Stimulated activated CD8-positive, alpha-beta memory T cell treated with anti-CD3 and anti-CD28 coated beads, Interleukin-7, amount 100 ng/mL, for 1 hour (primary cell): Measurements from ENCODE around the gene MRPL55.

Experiments
- DNase-seq, 2 donors: peaks; one replicate each; pipeline ENCODE4 v3.0.0-alpha.2; 2020; ENCODE audit warnings: low read depth in 2 of 2

MRPL55 gene

DNA sequence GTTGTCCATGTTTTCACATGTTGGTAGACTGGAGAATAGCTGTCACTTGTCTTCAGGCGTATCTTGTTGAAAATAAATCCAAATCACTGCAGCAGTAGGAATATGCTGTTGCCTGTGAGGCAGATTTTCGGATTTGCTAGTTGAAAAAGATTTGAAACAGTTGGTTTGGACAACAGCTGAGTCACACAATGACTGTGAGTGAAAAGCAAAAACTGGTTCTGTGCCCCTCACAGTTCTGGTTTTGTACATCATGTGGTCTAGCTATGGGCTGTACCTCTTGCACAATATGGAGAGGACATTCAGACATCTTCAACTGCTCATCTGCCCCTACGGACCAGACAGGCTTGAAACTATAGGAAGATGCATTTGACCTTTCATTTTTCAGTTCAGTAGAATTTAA lies 24.8 kb downstream of the MRPL55 start:
- no peak for DNase-seq

DNA sequence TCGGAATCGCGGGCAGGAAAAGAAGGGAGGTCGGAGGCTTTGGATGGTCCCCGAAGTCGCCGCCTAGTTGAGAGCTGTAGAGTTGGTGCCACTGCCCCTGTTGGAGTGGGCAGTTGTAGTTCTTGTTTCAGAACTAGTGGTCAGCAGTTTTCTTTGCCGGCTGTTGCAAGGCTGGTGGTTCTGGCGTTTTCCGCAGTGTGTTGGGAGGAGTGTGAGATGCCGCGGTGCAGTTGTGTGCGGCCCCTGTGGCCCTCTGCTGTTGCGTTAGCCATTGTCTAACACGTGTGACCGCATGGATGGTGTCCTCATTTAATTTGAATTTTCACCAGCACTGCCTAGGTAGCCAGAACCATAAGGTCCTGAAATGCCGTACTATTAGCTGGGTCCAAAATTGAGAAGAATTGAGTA lies 25.2 kb downstream of the MRPL55 start:
- DNase-seq = no peak

DNA sequence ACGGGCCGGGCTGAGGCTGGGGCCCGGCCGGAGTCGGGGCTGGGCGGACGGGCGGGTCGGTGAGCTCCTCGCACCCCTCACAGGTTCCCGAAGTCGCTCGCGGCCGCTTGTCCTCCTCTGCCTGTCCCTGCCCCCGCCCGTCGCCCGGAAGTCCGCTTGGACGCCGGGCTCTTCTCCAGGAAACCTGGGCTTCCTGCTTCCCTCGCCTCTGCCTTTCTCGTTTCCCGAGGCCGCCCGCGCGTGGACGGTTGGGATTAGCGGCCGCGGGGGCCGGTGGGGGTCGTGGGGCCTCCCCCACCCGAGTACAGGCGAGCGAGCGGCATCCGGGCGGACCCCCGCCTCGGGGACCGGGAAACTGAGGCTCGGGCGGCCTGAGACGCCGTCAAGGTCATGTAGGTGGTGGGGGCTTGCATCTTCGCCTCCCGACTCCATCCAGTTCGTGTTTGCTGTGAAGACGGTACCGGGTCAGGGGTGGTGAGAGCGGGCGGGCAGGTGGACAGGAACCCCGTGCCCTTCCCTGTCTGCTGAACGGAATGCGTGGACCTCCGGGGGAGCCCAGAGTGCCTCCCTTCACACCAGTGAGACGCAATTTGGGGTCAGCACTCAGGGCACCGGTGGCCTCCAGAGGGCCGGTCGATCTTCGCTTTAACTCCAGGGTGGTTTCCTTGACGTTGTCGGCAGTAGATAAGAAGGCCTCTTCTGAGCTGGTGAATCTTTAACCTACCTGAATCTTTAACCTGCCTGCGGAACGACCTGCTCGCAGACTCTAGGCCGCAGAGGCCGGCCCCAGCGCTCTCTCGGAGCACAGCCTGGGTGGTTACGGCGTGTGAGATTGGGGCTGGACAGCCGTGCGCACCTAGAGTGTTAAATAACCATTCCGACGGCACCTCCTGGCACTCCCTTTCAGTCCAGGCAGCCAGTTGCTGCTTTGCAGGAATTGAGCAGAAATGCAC lies 25.9 kb downstream of the MRPL55 start:
- DNase-seq = no peak

DNA sequence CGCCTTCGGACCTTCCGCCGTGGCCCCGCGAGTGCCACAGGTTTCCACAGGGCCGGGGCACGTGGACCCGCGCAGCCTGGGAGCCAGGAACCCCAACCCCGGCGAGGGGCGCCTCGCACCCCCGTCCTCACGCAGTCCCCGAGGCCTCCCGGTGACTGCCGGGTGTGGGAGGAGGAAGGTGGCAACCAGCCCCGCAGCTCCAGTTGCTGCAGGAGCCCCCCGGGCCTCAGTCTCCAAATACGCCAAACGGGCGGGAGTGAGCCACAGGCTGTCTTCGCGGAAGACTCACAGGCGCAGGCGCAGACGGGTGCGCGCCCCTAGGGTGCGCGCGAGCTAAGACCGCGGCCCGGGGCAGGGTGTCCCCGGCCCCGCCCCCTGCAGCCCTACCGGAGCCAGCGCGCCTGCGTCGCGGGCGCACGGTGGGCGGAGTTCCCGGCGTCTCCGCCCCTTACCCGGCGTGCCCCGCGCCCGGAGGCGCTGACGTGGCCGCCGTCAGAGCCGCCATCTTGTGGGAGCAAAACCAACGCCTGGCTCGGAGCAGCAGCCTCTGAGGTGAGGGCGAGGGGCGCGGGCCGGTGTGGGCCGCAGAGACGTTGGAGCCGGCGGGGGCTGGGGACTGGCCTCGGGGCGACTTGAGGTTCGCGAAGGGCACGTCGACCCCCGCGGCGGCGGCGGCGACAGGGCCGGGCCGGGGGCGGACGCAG lies 26.7 kb downstream of the MRPL55 start, which contains the start of gene ARF1:
Gene ARF1, plus strand, starts transcription at position 495 of the 704 bp plus-strand sequence. CDS start 14,407 bp downstream, outside the sequence.
- peak; percentile 90 for DNase-seq

DNA sequence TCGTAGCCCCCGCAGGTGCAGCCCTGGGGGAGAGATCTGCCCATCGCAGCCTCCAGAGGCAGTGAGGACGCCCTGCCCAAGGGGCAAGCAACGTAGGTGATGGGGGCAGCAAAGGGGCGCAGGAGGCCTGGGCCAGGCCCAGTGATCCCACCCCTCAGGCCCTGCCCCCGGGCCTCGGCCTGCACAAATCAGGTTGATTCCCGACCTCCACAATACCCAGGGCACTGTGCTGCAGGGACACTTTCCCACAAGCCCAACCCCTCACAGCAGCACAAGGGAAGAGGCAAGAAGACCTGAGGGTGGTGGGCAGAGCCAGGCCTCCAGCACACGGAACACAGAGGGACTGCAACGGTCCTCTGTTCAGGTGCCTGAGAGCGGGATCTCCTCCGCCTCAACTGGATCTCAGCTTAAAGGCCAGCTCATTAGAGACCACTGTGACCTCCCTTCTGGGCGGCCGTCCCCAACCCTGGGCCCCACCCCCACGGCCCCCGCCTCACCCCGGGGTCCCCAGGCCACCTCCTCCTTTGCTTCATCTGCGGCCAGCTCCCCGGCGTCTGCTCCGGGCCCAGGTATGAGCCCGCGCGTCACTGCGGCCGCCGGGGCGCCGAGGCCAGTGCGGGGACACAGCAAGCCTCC lies 27.4 kb downstream of the MRPL55 start:
- no peak for DNase-seq

DNA sequence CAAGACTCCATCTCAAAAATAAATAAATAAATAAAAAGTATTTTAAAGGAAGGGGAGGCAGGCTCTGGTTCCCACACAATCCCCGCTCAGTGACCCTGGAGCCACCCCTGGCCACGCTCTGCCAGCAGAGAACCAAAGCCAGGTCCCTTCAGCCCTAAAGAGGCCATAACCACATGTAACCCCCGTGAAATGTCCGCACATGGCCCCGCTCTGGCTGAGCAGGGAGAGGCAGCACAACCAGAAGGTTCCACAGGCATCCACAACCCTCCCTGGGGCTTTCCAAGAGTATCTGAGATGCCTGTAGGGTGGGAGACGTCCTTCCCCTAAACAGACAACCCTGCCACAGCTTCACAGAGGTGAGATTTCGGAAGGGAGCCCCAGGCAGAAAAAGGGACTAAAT lies 28.0 kb downstream of the MRPL55 start:
- no peak for DNase-seq

DNA sequence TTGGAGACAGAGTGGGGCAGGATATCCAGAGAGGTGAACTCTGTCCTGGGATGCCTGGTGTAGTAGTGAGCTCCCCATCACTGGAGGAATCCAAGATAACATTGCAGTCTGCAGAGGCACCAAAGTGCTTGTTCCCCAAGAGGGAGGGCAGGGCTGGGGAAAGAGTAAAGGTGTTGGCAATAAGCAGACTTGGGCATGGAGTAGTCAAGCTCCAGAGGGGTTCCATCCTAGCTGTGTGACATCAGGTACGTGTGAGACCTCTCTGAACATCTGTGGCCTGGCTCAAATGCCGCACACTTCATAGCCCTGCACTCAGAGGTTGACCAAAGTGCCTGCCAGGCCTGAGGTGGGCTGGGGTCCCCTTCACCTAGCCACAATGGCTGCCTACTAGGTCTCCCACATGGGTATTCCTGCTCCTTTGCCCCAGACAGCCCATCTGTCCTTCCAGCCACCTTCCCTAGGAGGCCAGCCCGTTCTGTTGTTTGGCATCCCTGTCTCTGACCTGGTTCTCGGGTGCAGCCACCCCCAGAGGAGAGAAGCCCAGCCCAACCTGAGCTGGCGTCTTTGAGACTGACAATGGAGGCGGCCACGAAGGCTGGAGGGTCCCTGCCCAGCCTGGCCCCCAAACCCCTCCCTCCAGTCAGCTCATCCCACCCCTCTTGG lies 29.4 kb downstream of the MRPL55 start:
- no peak for DNase-seq

DNA sequence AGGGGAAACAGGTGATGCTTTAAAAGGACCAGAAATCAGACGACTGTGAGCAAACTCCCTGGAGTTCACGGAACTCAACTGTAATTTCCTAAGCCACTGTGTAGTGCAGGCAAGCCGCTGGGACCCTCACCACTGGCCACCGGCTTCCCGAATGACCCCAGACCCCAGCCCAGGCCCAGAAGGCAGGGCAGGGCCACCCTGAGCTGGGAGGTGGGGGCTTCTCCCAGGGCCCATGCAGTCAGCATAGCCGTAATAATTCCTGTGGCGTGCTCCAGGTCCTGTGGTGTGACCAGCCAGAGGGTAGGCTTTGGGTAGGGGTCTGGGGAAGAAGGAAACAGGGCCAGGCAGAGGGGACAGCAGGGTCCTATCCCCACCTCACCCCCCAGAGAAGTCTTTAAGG lies 30.1 kb downstream of the MRPL55 start:
- no peak for DNase-seq

DNA sequence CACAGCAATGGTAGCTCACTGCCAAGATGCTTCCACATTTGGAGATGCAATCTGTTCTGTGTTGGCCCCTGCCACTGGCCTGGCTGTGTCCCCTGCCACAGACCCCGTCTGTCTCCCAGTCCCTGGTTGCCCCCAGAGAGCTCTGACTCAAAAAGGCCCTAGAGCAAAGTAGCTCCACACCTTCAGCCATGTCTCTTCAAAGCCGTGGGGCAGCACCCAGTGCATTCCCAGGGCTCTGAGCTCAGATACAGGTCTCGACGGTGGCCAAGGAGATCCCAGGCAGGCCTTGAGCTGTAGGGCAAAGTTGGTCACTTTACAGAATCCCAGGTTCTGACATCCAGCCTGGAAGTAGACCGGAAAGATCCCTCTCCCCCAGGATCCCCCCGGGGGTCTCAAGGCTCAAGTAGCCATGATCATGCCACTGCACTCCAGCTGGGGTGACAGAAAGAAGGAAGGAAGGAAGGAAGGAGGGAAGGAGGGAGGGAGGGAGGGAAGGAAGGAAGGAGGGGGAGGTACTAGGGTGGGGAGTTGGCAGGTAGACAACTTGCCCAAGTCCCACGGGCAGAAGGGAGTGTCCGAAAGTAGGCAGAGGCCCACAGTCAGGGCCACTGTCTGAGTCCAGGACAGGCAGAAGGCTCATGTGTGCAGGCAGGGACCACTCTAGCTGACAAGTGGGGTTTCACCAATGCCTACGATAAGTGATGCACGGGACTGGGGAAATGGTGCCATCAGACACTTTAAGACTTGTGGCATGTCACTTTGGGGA lies 31.4 kb downstream of the MRPL55 start:
- DNase-seq = no peak

DNA sequence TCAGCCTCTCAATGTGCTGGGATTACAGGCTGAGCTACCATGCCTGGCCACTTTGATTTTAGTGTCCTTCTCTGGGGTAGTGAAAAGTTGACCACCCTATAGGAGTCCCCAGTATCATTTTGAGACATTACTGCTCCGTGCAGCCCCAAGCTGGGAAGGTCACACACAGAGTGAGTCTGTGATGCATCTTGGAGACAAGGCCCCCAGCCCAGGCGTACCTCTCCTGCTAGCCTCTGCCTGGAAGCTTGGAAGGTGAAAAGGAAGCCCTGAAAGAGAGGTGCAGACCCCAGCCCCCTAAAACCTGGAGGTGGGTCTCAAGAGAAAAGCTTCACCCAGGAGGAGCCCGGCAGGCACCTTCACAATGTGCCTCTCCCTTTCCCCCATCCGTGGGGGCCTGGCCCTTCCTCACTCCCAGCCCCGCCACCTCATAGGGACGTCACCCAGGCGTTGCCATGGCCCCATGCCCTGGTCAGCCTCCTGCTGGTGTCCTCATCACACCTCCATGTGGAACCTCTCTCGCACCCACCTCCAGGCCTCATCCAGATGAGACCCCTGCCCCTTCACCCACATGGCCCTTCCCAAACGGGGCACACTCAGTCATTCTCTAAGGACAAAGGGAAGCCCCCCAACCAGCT lies 32.2 kb downstream of the MRPL55 start:
- no peak for DNase-seq

DNA sequence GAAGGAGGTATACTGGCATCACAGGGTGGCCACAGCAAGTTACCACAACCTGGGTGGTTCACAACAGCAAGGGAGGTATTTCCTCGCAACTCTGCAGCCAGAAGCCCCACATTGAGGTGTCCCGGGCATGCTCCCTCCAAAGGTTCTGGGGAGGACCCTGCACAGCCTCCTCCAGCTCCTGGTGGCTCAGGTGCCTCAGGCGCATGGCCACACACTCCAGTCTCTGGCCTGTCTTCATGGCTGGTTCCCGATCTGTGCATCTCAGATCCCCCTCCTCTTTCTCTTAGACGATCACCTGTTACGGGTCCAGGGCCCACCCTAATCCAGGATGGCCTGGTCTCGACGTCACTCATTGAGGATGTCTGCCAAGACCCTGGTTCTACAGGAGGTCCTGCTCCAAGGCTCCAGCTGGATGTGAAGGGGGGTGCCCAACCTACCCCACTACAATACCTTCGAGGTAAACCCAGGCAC lies 33.3 kb downstream of the MRPL55 start:
- no peak for DNase-seq

DNA sequence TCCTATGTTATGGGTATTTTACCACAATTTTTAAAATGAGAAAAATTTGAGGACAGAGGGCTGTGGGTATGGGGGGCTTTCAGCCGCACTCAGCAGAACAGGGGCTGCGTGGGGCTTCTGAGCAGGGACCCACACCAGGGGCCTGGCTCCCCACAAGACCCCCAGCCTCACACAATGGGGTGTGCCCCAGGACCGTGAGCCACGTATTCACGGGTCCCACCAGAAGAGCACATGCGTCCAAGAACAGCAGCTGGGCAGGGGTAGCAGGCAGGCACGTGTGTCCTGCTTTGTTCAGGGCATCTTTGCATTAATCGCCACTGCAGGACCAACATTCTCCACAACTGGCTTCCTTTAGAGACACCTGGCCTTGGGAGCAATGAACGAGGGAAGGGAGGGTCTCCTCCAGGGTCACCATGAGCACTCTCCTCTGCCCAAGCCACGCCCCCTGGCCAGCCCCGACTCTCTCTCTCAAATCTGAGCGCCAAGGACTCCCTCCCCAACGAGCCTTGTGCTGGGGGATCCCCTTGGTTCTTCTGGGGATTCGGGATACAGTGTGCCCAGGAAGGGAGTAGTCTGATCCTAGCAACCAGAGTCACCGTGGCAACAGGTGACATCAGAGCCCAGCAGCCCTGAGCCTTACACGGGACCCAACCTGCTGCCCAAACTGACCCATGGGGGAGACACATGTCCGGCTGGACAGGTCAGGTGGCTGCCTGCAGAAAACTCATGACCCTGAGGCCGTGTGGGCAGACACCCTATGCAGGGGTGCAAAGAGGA lies 34.0 kb downstream of the MRPL55 start:
- no peak for DNase-seq

DNA sequence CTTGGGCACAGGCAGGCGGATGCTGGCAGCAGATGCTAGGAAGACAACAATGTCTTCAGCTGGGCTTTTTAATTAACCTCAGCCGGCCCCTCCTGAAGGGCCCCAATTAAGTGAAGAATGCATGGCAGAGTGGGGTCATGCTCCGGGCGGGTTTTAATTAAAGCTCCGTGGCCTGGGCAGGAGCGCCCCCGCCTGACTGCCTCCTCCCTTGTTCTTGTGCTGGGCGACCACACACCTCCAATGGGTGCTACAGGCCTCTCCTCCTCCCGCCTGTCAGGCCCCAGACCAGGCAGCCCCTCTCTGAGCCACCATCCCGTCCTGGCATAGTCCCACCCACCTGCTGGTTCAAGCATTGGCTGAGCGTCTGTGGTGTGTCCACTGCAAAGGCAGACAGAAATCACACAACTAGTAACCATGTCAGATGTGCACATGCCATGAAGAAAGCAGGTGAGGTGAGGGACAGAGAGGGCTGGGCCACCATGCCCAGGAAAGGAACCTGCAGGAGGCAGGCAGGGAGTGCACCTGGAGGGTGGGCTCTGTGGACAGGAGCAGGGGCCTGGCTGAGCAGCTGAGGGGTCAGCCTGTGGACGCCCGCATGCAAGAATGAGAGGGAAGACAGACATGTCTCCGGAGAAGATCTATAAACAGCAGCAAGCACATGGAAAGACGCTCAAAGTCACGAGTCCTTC lies 35.1 kb downstream of the MRPL55 start:
- no peak for DNase-seq

DNA sequence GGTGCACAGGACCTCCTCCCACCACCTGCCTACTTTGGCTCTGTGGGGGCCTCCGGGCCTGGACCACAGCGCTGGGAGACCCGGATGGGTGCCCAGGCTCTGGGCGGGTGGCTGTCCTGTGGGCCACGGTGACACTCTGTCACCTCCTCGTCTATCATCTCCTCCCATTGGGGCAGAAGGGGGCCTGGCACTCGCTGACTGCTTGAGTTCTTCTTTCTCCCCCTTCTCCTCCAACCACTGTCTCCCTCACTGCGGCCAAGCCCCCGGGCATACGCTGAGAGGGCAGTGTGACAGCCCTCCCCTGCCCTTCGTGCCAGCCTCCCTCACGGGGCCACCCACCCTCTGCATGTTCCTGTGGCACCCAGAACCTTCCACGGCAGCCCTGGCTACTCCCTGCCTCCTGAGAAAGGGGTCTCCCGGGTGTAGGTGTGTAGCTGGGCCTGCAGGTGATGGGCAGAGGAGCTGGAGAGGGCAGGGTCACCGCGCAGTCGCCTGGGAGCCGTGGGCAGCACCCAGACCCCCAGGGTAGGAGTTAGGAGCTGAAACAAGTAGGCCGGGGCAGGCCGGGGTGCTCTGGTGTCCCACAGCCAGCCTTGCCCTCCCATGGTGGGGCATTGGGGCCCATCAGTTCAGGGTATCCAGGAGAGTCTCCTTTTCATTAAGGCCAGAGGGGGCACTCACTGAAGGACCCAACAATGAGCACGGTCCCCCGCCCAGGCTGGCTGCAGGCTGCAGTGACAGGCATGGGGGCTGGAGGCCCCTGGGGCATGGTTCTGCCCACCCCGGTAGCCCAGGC lies 35.8 kb downstream of the MRPL55 start:
- DNase-seq = no peak

DNA sequence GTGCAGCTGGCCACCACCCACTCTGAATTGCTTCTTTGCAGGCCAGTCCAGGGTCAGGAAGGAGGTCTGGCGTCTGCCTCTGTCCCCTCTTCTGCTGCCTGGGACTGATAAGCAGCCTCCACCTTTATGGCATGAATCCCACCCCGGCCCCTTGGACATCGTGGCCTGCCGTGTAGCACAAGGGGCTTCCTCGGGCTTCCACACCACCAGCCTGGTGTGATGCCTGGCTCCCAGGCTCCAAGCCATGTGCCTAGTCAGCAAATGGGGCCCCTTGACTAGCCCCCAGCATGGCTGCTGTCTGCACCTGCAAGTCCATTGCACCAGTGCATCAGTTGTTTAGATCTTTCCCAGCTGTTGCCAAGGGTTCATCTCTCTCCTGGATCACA lies 36.4 kb downstream of the MRPL55 start:
- DNase-seq = no peak

DNA sequence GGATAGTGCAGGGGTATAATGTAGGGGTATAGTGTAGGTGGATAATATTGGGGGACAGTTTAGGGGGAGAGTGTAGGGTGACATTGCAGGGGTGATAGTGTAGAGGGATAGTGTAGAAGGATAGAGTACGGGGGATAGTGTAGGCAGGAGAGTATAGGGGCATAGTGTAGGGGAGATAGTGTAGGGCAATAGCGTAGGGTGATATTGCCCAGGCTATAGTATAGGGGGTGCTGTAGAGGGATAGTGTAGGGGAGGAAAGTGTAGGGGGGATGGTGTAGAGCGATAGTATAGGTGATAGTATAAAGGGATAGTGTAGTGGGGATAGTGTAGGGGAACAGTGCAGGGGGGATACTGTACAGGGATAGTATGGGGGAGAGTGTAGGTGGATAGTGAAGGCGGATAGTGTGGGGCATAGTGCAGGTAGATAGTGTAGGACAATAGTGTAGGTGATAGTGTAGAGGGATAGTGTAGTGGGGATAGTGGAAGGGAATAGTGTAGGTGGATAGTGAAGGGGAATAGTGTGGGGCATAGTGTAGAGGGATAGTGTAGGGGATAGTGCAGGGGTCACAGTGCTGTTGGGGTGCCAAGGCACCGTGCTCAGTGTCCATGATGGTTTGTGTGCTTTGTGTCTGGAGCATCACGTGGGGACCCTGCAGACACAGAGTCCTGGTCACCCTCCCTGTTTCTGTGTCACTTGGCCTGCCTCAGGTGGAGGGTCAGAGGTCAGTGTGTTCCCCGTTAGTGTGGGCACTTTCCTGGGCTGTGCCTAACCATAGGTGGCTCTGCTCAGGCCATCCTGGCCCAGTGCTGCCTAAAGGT lies 37.1 kb downstream of the MRPL55 start:
- no peak for DNase-seq

DNA sequence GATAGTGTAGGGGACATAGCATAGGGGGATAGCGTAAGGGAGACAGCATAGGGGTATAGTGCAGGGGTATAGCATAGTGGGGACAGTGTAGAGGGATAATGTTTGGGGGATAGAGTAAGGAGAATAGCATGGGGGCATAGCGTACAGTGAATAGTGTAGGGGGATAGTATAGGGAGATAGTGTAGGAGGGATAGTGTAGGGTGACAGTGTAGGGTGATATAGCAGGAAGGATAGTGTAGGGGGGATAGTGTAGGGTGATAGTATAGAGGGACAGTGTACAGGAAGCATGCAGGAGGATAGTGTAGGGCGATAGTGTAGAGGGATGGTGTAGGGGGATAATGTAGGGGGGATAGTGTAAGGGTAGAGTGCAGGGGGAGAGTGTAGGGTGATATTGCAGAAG lies 38.2 kb downstream of the MRPL55 start:
- no peak for DNase-seq
